Right lobe of liver (tissue), 6 donors: ENCODE data around the gene YIPF5. TPM values are rescaled to one million over a fixed set of nuclear protein-coding genes. Genes with fewer than 3 reads are reported as not detected.

ENCODE experiments used
- ATAC-seq, 4 donors: fragments of 200-7000 bp; cut with Tn5 transposase; one replicate each; pipeline ENCODE4 v1.9.1; 2020; ENCODE audit warnings: mild to moderate bottlenecking in 4 of 4, moderate library complexity in 4 of 4
- DNase-seq, 3 donors: peaks; one replicate each; pipeline ENCODE4 v3.0.0-alpha.2; 2020
- H3K27ac ChIP-seq, 3 donors: fragments of 200-600 bp; one replicate each; pipeline ENCODE4 v1.8.0; 2022
- H3K27me3 ChIP-seq, 2 donors: fragments of 200-600 bp; one replicate each; pipeline ENCODE4 v1.8.0; 2022
- H3K36me3 ChIP-seq, 4 donors: fragments of 200-600 bp; sonication (generic) in 1 of 4; one replicate each; pipeline versions ENCODE4 v1.5.1 to v1.8.0; 2017 to 2022; ENCODE audit warnings: control low read depth in 1 of 4
- H3K4me1 ChIP-seq, 4 donors: fragments of 200-600 bp; sonication (generic) in 1 of 4; one replicate each; pipeline versions ENCODE4 v1.5.1 to v1.8.0; 2017 to 2022; ENCODE audit warnings: control low read depth in 1 of 4
- H3K4me3 ChIP-seq, 3 donors: fragments of 200-600 bp; one replicate each; pipeline ENCODE4 v1.8.0; 2022
- H3K9me3 ChIP-seq, 4 donors: fragments of 200-600 bp; sonication (generic) in 1 of 4; one replicate each; pipeline versions ENCODE4 v1.5.1 to v1.8.0; 2017 to 2022; ENCODE audit warnings: control low read depth in 1 of 4
- CTCF ChIP-seq, 4 donors: fragments of 200-600 bp in 3 of 4; fragments of 450-650 bp in 1 of 4; IDR thresholded peaks; one replicate each; pipeline versions ENCODE4 v1.5.1 to v1.8.0; 2016 to 2022; ENCODE audit warnings: antibody characterized with exemption in 4 of 4, mild to moderate bottlenecking in 2 of 4
- POLR2A ChIP-seq: fragments of 450-650 bp; IDR thresholded peaks from one replicate; pipeline ENCODE4 v1.6.1; 2017; ENCODE audit warnings: antibody characterized with exemption, mild to moderate bottlenecking
- WGBS: methylation state at CpG from one replicate; pipeline ENCODE4 v1.1.6; 2018; ENCODE audit warnings: low coverage, low lambda C conversion rate; ENCODE audit not compliant: insufficient coverage; ENCODE audit errors: missing lambda C conversion rate; 5-methylcytosine and 5-hydroxymethylcytosine counted together
- intact Hi-C, 2 donors: fragments of 100-400 bp; cut with DNase I; formaldehyde crosslinking; loops; one replicate each; pipeline versions ENCODE4 v1.11.2 to v1.14.1; 2022
- total RNA-seq, 6 experiments: library from RNA; depleted of rRNA in 2 of 6; stranded (reverse); fragments of >200 nt in 2 of 6; fragmentation: NEBNext Ultra II Directional in 3 of 6; extraction: Animal tissue kit (Norgen Biotek cat#: 25700) in 3 of 6; gene quantifications; one replicate each; pipeline versions ENCODE4 v1.1.0 to v1.2.4, GENCODE V29; 2016 to 2023
- donor health status: DM: no; HTN: yes; CAD: no.
- donor health status: DM: no; HTN: no; CAD: no.
- donor health status: DM: no; HTN: no; CAD: no.
- donor health status: DM: no; HTN: yes; CAD: no.
- donor health status: DM: no; HTN: yes; CAD: no.

Gene YIPF5
- total RNA-seq, 6 experiments from 2014 or later = 21.6 to 28.1 (median 23.7) TPM

- H3K27me3 ChIP-seq = no peaks in the 10 kb centered on the region
- no peaks in the 10 kb centered on the region for H3K36me3 ChIP-seq
- DNase-seq (no peak), ATAC-seq (no peak)
- H3K9me3 ChIP-seq = no peaks in the 10 kb centered on the region
- no peaks in the 10 kb centered on the region for H3K4me1 ChIP-seq
- no peak overlapping the region for H3K27ac ChIP-seq
- intact Hi-C loops = no loop called here
- H3K4me3 ChIP-seq = no peak overlapping the region
- TF ChIP-seq CTCF (IDR thresholded peaks at IDR 0.05) = no peak
- no peak for TF ChIP-seq POLR2A
These were observed 37.5 kb upstream of the YIPF5 start for GRCh38 chr5:144207875-144208444.

- Histone ChIP-seq H3K27ac (no peak overlapping the region), H3K27me3 (no peaks in the 10 kb centered on the region), H3K4me1 (no peaks in the 10 kb centered on the region), H3K4me3 (no peak overlapping the region), H3K36me3 (no peaks in the 10 kb centered on the region), H3K9me3 (no peaks in the 10 kb centered on the region)
- 28% methylated on average over 2 of the region's 2 CpGs for WGBS
- no peak for DNase-seq
- TF ChIP-seq POLR2A = no peak
- no peak for TF ChIP-seq CTCF (IDR thresholded peaks at IDR 0.05)
- intact Hi-C loops = no loop called here
- ATAC-seq = no peak
These were observed 35.7 kb upstream of the YIPF5 start for GRCh38 chr5:144206141-144206540.

GRCh38 chr5:144205141-144205551 lies 34.7 kb upstream of the YIPF5 start:
- H3K36me3 ChIP-seq = no peaks in the 10 kb centered on the region
- no peak overlapping the region for H3K4me3 ChIP-seq
- TF ChIP-seq POLR2A (no peak), CTCF (IDR thresholded peaks at IDR 0.05) (no peak)
- H3K9me3 ChIP-seq = no peaks in the 10 kb centered on the region
- peak in 2 of 4 donors; percentile 22 to 40 for ATAC-seq
- intact Hi-C loops = no loop called here
- no peak for DNase-seq
- no peak overlapping the region for H3K27ac ChIP-seq
- no peaks in the 10 kb centered on the region for H3K4me1 ChIP-seq
- no peaks in the 10 kb centered on the region for H3K27me3 ChIP-seq
- WGBS = 2% methylated on average over 12 of the region's 31 CpGs

- intact Hi-C loops = no loop called here
- ATAC-seq = peak; percentile 83 to 91 (median 85)
These were observed 33.5 kb upstream of the YIPF5 start for GRCh38 chr5:144203750-144204596.

More at GRCh38 chr5:144203750-144204596, 33.5 kb upstream of the YIPF5 start:
- no peaks in the 10 kb centered on the region for H3K4me1 ChIP-seq
- H3K9me3 ChIP-seq = no peaks in the 10 kb centered on the region
- H3K27ac ChIP-seq = no peak overlapping the region
- WGBS = 25% methylated on average over 10 of the region's 10 CpGs
- DNase-seq = no peak
- no peaks in the 10 kb centered on the region for H3K36me3 ChIP-seq
- TF ChIP-seq CTCF (IDR thresholded peaks at IDR 0.05) (peak; percentile 86 to 93 (median 90)), POLR2A (no peak)
- no peak overlapping the region for H3K4me3 ChIP-seq
- H3K27me3 ChIP-seq = no peaks in the 10 kb centered on the region
